Thyroid gland (tissue), 4 donors: Measurements from ENCODE around the gene SLC10A2.

Experiments
- POLR2A ChIP-seq, 2 donors: fragments of 450-650 bp; IDR thresholded peaks; one replicate each; pipeline ENCODE4 v1.6.1; 2017; ENCODE audit warnings: antibody characterized with exemption in 2 of 2, mild to moderate bottlenecking in 2 of 2, moderate library complexity in 1 of 2
- TF ChIP-seq, protein P1 (sequence below), 6 experiments: fragments of 200-600 bp in 3 of 6; fragments of 450-650 bp in 3 of 6; sonication (generic) in 3 of 6; IDR thresholded peaks; one replicate each; pipeline ENCODE4 v1.5.1; 2016 to 2019; ENCODE audit warnings: antibody characterized with exemption in 6 of 6, mild to moderate bottlenecking in 2 of 6, inconsistent platforms in 1 of 6, moderate library complexity in 1 of 6

DNA sequence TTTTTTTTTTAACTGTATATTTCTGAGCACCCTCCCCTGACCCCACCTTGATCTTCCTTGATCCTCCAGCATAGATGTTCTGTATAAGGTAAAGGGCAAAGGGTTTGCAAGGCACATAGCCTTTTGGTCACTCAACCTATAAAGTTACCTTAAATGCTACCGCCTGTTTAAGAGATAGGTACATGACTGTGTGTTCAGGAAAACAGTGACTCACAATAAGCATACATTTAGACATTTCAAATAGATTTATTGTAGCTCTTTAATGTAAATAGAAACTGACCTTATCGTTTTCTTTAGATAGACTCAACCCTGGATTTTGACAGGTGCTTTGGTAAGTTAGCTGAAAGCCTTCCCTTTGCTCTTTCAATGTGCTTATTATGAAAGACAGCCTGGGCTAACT, 15.2 kb upstream of the SLC10A2 start:
- TF ChIP-seq, protein P1, sequence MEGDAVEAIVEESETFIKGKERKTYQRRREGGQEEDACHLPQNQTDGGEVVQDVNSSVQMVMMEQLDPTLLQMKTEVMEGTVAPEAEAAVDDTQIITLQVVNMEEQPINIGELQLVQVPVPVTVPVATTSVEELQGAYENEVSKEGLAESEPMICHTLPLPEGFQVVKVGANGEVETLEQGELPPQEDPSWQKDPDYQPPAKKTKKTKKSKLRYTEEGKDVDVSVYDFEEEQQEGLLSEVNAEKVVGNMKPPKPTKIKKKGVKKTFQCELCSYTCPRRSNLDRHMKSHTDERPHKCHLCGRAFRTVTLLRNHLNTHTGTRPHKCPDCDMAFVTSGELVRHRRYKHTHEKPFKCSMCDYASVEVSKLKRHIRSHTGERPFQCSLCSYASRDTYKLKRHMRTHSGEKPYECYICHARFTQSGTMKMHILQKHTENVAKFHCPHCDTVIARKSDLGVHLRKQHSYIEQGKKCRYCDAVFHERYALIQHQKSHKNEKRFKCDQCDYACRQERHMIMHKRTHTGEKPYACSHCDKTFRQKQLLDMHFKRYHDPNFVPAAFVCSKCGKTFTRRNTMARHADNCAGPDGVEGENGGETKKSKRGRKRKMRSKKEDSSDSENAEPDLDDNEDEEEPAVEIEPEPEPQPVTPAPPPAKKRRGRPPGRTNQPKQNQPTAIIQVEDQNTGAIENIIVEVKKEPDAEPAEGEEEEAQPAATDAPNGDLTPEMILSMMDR (IDR thresholded peaks at IDR 0.05): no peak
- TF ChIP-seq POLR2A (IDR thresholded peaks at IDR 0.05): no peak
